Liver (tissue), 9 donors: ENCODE results near the gene PLCB1. TPM values are rescaled to one million over a fixed set of nuclear protein-coding genes. Genes with fewer than 3 reads are reported as not detected.

Source experiments
- DNase-seq: peaks from one replicate; pipeline ENCODE4 v3.0.0-alpha.2; 2017; ENCODE audit warnings: low spot score
- H3K27ac ChIP-seq, 2 donors: one replicate each; pipeline ENCODE4 v1.7.0; 2013; ENCODE audit warnings: inconsistent platforms in 2 of 2, low read length in 2 of 2, control low read depth in 1 of 2, low read depth in 1 of 2, mild to moderate bottlenecking in 1 of 2
- H3K27me3 ChIP-seq, 4 donors: one replicate each; pipeline versions ENCODE4 v1.6.1 to v1.7.0; 2013; ENCODE audit warnings: low read length in 3 of 4, inconsistent platforms in 1 of 4, mild to moderate bottlenecking in 1 of 4, moderate library complexity in 1 of 4; ENCODE audit not compliant: control insufficient read depth in 4 of 4, insufficient read depth in 4 of 4
- H3K36me3 ChIP-seq, 4 donors: one replicate each; pipeline versions ENCODE4 v1.6.1 to v1.7.0; 2013; ENCODE audit warnings: low read length in 3 of 4, mild to moderate bottlenecking in 3 of 4, low read depth in 1 of 4, moderate library complexity in 1 of 4; ENCODE audit not compliant: control insufficient read depth in 4 of 4, insufficient read depth in 3 of 4
- H3K4me1 ChIP-seq, 4 donors: one replicate each; pipeline versions ENCODE4 v1.6.1 to v1.7.0; 2013; ENCODE audit warnings: low read length in 3 of 4, mild to moderate bottlenecking in 3 of 4, moderate library complexity in 1 of 4; ENCODE audit not compliant: control insufficient read depth in 4 of 4, insufficient read depth in 4 of 4
- H3K4me3 ChIP-seq, 3 donors: one replicate each; pipeline versions ENCODE4 v1.6.1 to v1.7.0; 2013; ENCODE audit warnings: low read length in 3 of 3, control low read depth in 1 of 3, low read depth in 1 of 3, mild to moderate bottlenecking in 1 of 3
- H3K9ac ChIP-seq, 2 donors: one replicate each; pipeline ENCODE4 v1.7.0; 2013; ENCODE audit warnings: low read length in 2 of 2, mild to moderate bottlenecking in 2 of 2, moderate library complexity in 2 of 2, control low read depth in 1 of 2, low read depth in 1 of 2
- H3K9me3 ChIP-seq, 4 donors: one replicate each; pipeline versions ENCODE4 v1.6.1 to v1.7.0; 2013; ENCODE audit warnings: low read length in 3 of 4; ENCODE audit not compliant: control insufficient read depth in 4 of 4
- CTCF ChIP-seq: fragments of 150-350 bp; IDR thresholded peaks from 2 replicates; pipeline ENCODE4 v1.5.1; 2017; ENCODE audit warnings: improper control_type of control experiment, low read depth, low read length; ENCODE audit not compliant: missing input control
- EGR1 ChIP-seq, 2 donors: IDR thresholded peaks; 2 replicates each; pipeline ENCODE4 v1.6.1; 2016 to 2018; ENCODE audit warnings: antibody characterized with exemption in 2 of 2, low read depth in 2 of 2
- FOXA1 ChIP-seq: IDR thresholded peaks from 2 replicates; pipeline ENCODE4 v1.6.1; 2016; ENCODE audit warnings: antibody characterized with exemption
- FOXA2 ChIP-seq: IDR thresholded peaks from 2 replicates; pipeline ENCODE4 v1.6.1; 2016; ENCODE audit warnings: antibody characterized with exemption
- GABPA ChIP-seq, 2 donors: IDR thresholded peaks in 1 of 2; conservative IDR thresholded peaks in 1 of 2; 2 replicates each; pipeline ENCODE4 v1.6.1; 2016; ENCODE audit warnings: antibody characterized with exemption in 2 of 2, mild to moderate bottlenecking in 1 of 2, moderate library complexity in 1 of 2
- HNF4A ChIP-seq, 2 donors: conservative IDR thresholded peaks; 2 replicates each; pipeline ENCODE4 v1.6.1; 2016; ENCODE audit warnings: antibody characterized with exemption in 2 of 2, mild to moderate bottlenecking in 2 of 2
- HNF4G ChIP-seq: IDR thresholded peaks from 2 replicates; pipeline ENCODE4 v1.6.1; 2016; ENCODE audit warnings: antibody characterized with exemption
- JUND ChIP-seq, 2 donors: IDR thresholded peaks; 2 replicates each; pipeline ENCODE4 v1.6.1; 2016; ENCODE audit warnings: antibody characterized with exemption in 2 of 2
- MAX ChIP-seq: IDR thresholded peaks from 2 replicates; pipeline ENCODE4 v1.6.1; 2016; ENCODE audit warnings: antibody characterized with exemption
- NR2F2 ChIP-seq: IDR thresholded peaks from 2 replicates; pipeline ENCODE4 v1.6.1; 2016; ENCODE audit warnings: antibody characterized with exemption
- REST ChIP-seq: IDR thresholded peaks from 2 replicates; pipeline ENCODE4 v1.6.1; 2016; ENCODE audit warnings: antibody characterized with exemption, mild to moderate bottlenecking
- RXRA ChIP-seq, 2 donors: IDR thresholded peaks; 2 replicates each; pipeline ENCODE4 v1.6.1; 2017 to 2018; ENCODE audit warnings: antibody characterized with exemption in 2 of 2, mild to moderate bottlenecking in 1 of 2
- SP1 ChIP-seq: IDR thresholded peaks from 2 replicates; pipeline ENCODE4 v1.6.1; 2018; ENCODE audit warnings: antibody characterized with exemption, mild to moderate bottlenecking
- TAF1 ChIP-seq: conservative IDR thresholded peaks from 2 replicates; pipeline ENCODE4 v1.6.1; 2016; ENCODE audit warnings: antibody characterized with exemption, mild to moderate bottlenecking
- YY1 ChIP-seq: IDR thresholded peaks from 2 replicates; pipeline ENCODE4 v1.6.1; 2016; ENCODE audit warnings: antibody characterized with exemption, mild to moderate bottlenecking
- ZBTB33 ChIP-seq: IDR thresholded peaks from 2 replicates; pipeline ENCODE4 v1.6.1; 2016; ENCODE audit warnings: antibody characterized with exemption
- WGBS: extraction: QIAGEN DNeasy Blood & Tissue Kit; methylation state at CpG from one replicate; pipeline ENCODE4 v1.1.7; 2013; 5-methylcytosine and 5-hydroxymethylcytosine counted together
- polyA plus RNA-seq, 2 donors: library from polyadenylated mRNA; stranded (reverse) in 1 of 2; unstranded in 1 of 2; fragments of 200-250 nt in 1 of 2; fragments of >200 nt in 1 of 2; fragmentation: Nextera tagmentation in 1 of 2; extraction: Ambion mirVana in 1 of 2; gene quantifications; one replicate each; pipeline versions ENCODE4 v1.2.1 to v1.2.3, GENCODE V29; 2013 to 2015
- total RNA-seq, 2 donors: library from RNA; depleted of rRNA; stranded (reverse); fragments of >200 nt; gene quantifications; one replicate each; pipeline ENCODE4 v1.2.3, GENCODE V29; 2014
- TF ChIP-seq, protein P1 (sequence below): IDR thresholded peaks from 2 replicates; pipeline ENCODE4 v1.6.1; 2016; ENCODE audit warnings: antibody characterized with exemption
- donor health status: healthy.
- donor health status: healthy.
- donor health status: healthy.
- donor health status: healthy.
- donor health status: healthy.

The PLCB1 gene
- total and polyA plus RNA-seq, 4 donors, result 3.7 to 13.5 (median 5.9) TPM

DNA sequence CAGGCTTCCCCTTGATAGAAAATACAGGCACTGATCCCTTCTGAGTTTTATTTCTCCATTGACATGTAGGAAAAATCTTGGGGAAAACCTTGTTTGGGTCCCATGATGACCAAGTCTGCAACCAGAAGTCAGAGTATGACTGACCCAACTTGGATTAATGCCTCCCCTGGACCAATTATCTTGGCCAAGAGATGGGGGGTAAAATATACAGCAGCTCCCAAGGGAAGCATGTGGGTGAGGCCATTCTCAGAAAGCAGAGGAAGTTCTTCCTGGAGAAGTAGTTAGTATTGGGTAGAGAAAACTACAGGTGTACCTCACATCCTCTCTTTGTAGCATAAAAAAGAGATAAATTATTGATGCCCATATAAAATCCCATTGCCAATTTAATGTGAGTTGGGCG is 651.7 kb downstream of the PLCB1 start:
- Histone ChIP-seq H3K4me3 (no peak overlapping the region), H3K36me3 (no peaks in the 10 kb centered on the region), H3K9ac (no peak overlapping the region), H3K9me3 (no peaks in the 10 kb centered on the region), H3K27ac (no peak overlapping the region), H3K4me1 (no peaks in the 10 kb centered on the region), H3K27me3 (no peaks in the 10 kb centered on the region)
- no peak for DNase-seq
- TF ChIP-seq YY1 (no peak), NR2F2 (no peak), CTCF (no peak), GABPA (IDR thresholded peaks at IDR 0.05 in 1 of 2, conservative IDR thresholded peaks at IDR 0.05 in 1 of 2) (no peak), MAX (no peak), RXRA (IDR thresholded peaks at IDR 0.05) (no peak), FOXA1 (no peak), FOXA2 (no peak), TAF1 (no peak), SP1 (no peak), HNF4A (conservative IDR thresholded peaks at IDR 0.05) (no peak), JUND (IDR thresholded peaks at IDR 0.05) (no peak), HNF4G (no peak), EGR1 (IDR thresholded peaks at IDR 0.05; ENCODE audit: low read depth in 2 of 2) (no peak), REST (no peak), ZBTB33 (no peak)
- TF ChIP-seq, protein P1, sequence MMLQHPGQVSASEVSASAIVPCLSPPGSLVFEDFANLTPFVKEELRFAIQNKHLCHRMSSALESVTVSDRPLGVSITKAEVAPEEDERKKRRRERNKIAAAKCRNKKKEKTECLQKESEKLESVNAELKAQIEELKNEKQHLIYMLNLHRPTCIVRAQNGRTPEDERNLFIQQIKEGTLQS, result no peak
- WGBS, result 87% methylated on average over 1 of the region's 1 CpG

DNA sequence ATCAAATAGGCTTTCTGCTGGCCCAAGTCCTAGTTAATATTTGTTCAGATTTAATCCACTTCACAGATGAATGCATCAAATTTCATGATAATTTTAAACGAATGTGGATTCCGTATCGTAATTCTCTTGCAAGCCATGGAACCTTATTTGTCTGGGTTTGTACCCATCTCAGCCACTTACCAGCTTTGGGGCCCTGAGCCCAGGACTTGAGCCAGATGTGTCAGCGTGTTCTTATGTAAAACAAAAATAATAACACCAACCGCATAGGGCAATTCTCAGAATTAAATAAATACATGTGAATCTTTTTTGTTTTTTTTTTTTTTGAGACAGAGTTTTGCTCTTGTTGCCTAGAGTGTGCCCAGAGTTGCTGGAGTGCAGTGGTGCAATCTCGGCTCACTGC is 654.3 kb downstream of the PLCB1 start:
- DNase-seq, result no peak
- Histone ChIP-seq H3K4me1 (no peaks in the 10 kb centered on the region), H3K9me3 (no peaks in the 10 kb centered on the region), H3K27me3 (no peaks in the 10 kb centered on the region), H3K4me3 (no peak overlapping the region), H3K36me3 (no peaks in the 10 kb centered on the region), H3K9ac (no peak overlapping the region), H3K27ac (no peak overlapping the region)
- 97% methylated on average over 6 of the region's 6 CpGs for WGBS
- TF ChIP-seq, protein P1, result no peak
- TF ChIP-seq REST, result no peak
